ENCODE results near the gene PABPN1L. TPM values are rescaled to one million over a fixed set of nuclear protein-coding genes. Genes with fewer than 3 reads are reported as not detected.

Gene PABPN1L
- total and polyA plus RNA-seq, 2 of the 13 experiments (the other 11 are each of a cell fraction or from before 2014, with no cell fraction given): not detected

- DNase-seq (ENCODE audit: low spot score): no peak
- ATAC-seq: no peak
- Histone ChIP-seq H3K79me2 (ENCODE audit: insufficient read depth, low read length) (no peaks in the 10 kb centered on the region), H3K9me3 (ENCODE audit: low read length) (no peaks in the 10 kb centered on the region), H3K4me1 (ENCODE audit: insufficient read depth, low read length) (peaks cover 10% of the 10 kb centered on the region), H3K36me3 (replicated peaks in 1 of 2; ENCODE audit: control insufficient read depth in 1 of 2, insufficient read depth in 2 of 2, low read length in 2 of 2) (no peaks in the 10 kb centered on the region), H3K4me3 (replicated peaks in 1 of 3; ENCODE audit: insufficient read depth in 1 of 3, low read depth in 2 of 3, low read length in 3 of 3) (no peak overlapping the region), H3K27ac (ENCODE audit: extremely low read length, insufficient read depth, low read length) (no peak overlapping the region), H3K4me2 (ENCODE audit: low read depth, low read length) (no peak overlapping the region), H3K27me3 (ENCODE audit: control insufficient read depth in 1 of 2, insufficient read depth in 2 of 2, low read length in 2 of 2) (peaks cover 49 to 96% of the 10 kb centered on the region in 2 experiments), H2AFZ (ENCODE audit: low read length) (no peak overlapping the region), H3K9ac (ENCODE audit: insufficient read depth, low read depth, low read length) (no peak overlapping the region), H4K20me1 (ENCODE audit: insufficient read depth, low read length) (no peaks in the 10 kb centered on the region; the same call in 1 of the 2 replicates)
- CTCF ChIA-PET (ENCODE audit: low intra/inter-chr PET ratio, low total read pairs): no interaction called here
- no peak for FAIRE-seq
- peak; percentile 46; the same call in 1 of the 2 replicates for TF ChIP-seq ZBTB33 (CRISPR knock-in tag; IDR thresholded peaks at IDR 0.05)
- TF ChIP-seq SAP130 (CRISPR knock-in tag; IDR thresholded peaks at IDR 0.05; ENCODE audit: low read depth): no peak
- POLR2A ChIA-PET: no interaction called here
- in situ Hi-C loops (cut with HindIII; ENCODE audit: extremely low pct_ligation_motif_present, low pct_unique_long_range_greater_than_20kb) (no loop called here), intact Hi-C loops (cut with micrococcal nuclease; ENCODE audit: unreplicated experiment) (no loop called here)
- 59% methylated on average over 9 of the region's 14 CpGs for WGBS (ENCODE audit: low lambda C conversion rate)
- BruUV-seq (replicated peaks): no TSS peak
These were observed 36.8 kb upstream of the PABPN1L start for GRCh38 chr16:88903267-88903666.

DNA sequence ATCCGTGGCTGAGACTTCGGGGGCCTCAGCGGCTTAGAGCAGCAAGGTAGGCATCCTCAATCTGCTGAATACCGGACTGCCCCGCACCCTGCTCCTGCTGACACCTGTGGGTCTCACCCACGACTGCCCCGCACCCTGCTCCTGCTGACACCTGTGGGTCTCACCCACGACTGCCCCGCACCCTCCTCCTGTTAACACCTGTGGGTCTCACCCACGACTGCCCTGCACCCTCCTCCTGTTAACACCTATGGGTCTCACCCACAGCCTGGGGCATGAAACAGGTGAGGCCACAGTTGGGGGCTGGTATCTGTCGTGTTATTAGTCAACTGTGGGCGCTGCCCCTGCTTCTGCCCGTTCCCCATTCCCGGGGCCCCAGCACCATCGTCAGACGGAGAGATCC lies 36.3 kb upstream of the PABPN1L start:
- 34% methylated on average over 14 of the region's 16 CpGs for WGBS (ENCODE audit: low lambda C conversion rate)
- H3K79me2 ChIP-seq (ENCODE audit: insufficient read depth, low read length): no peaks in the 10 kb centered on the region
- H3K9me3 ChIP-seq (ENCODE audit: low read length): no peaks in the 10 kb centered on the region
- H2AFZ ChIP-seq (ENCODE audit: low read length): no peak overlapping the region
- in situ Hi-C loops (cut with HindIII; ENCODE audit: extremely low pct_ligation_motif_present, low pct_unique_long_range_greater_than_20kb) (no loop called here), intact Hi-C loops (cut with micrococcal nuclease; ENCODE audit: unreplicated experiment) (no loop called here)
- H3K27me3 ChIP-seq (ENCODE audit: control insufficient read depth in 1 of 2, insufficient read depth in 2 of 2, low read length in 2 of 2): peaks cover 49 to 96% of the 10 kb centered on the region in 2 experiments
- H4K20me1 ChIP-seq (ENCODE audit: insufficient read depth, low read length): no peaks in the 10 kb centered on the region; the same call in 1 of the 2 replicates
- no TSS peak for BruUV-seq (replicated peaks)
- FAIRE-seq (no peak), ATAC-seq (no peak), DNase-seq (ENCODE audit: low spot score) (no peak)
- no peak overlapping the region for H3K27ac ChIP-seq (ENCODE audit: extremely low read length, insufficient read depth, low read length)
- TF ChIP-seq NR2F2 (IDR thresholded peaks at IDR 0.05; ENCODE audit: borderline replicate concordance, low read depth): no peak
- 0 out of 2 replicates have a peak, but pooled peaks have one; percentile 26 for TF ChIP-seq ZNF225 (CRISPR knock-in tag; IDR thresholded peaks at IDR 0.05)
- no peak overlapping the region for H3K4me2 ChIP-seq (ENCODE audit: low read depth, low read length)
- ChIA-PET POLR2A (no interaction called here), CTCF (ENCODE audit: low intra/inter-chr PET ratio, low total read pairs) (no interaction called here)
- H3K4me1 ChIP-seq (ENCODE audit: insufficient read depth, low read length): peaks cover 10% of the 10 kb centered on the region
- no peaks in the 10 kb centered on the region for H3K36me3 ChIP-seq (replicated peaks in 1 of 2; ENCODE audit: control insufficient read depth in 1 of 2, insufficient read depth in 2 of 2, low read length in 2 of 2)
- H3K9ac ChIP-seq (ENCODE audit: insufficient read depth, low read depth, low read length): no peak overlapping the region
- H3K4me3 ChIP-seq (replicated peaks in 1 of 3; ENCODE audit: insufficient read depth in 1 of 3, low read depth in 2 of 3, low read length in 3 of 3): no peak overlapping the region

Measured in HepG2 (cell line).